ENCODE results near the gene IL15.
A peak's percentile ranks its signal among the peaks of the same experiment; 100 is the strongest.
"Not testable (repeated sequence)": the region's sequence is repeated elsewhere in the genome, so short reads cannot be mapped to it uniquely, and the experiment has no call there.

Gene IL15

DNA sequence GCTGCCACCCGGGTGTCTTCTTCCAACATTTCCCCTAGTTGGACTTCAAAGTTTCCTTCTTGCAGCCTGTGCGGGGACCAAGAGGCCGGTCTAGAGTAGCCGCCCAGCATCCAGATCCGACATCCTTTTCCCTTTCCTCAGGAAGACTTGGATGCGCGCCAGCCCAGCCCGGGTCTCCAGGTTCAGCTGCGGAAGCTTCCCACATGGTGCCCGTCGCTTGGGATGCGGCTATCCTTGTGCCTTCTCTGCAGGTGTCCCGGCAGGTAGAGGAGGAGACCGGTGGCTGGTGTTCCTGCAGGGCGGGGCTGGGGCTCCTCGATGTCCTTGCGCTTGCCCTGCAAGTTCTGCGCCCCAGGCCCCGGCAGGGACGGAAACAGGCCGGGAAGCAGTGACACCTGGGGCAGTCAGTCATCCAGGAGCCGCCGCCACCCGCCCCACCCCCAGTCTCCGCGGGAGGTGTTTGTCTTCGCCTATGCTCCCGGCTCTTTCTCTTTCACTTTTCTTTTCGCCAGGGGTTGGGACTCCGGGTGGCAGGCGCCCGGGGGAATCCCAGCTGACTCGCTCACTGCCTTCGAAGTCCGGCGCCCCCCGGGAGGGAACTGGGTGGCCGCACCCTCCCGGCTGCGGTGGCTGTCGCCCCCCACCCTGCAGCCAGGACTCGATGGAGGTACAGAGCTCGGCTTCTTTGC lies at the start of gene IL15:
Gene IL15 (plus strand): TSS at position 502 of the 689 bp plus-strand sequence. CDS start 82,882 bp downstream, outside the sequence.
- Histone ChIP-seq H3K9ac (ENCODE audit: low read length) (peak within 1 kb of the TSS; percentile 84), H3K9me3 (ENCODE audit: control insufficient read depth, low read length) (no peaks in the 10 kb centered on the region), H3K36me3 (ENCODE audit: control insufficient read depth, insufficient read depth, low read length) (no peaks in the 10 kb centered on the region), H3K4me3 (ENCODE audit: low read length) (peak within 1 kb of the TSS; percentile 71), H3K27me3 (ENCODE audit: control insufficient read depth, insufficient read depth, low read length) (no peaks in the 10 kb centered on the region), H3K4me1 (ENCODE audit: control insufficient read depth, insufficient read depth, low read length) (peaks cover 4% of the 10 kb centered on the region)

- H3K9me3 ChIP-seq (ENCODE audit: control insufficient read depth, low read length), result no peaks in the 10 kb centered on the region
- no peak overlapping the region for H3K9ac ChIP-seq (ENCODE audit: low read length)
- no peaks in the 10 kb centered on the region for H3K4me1 ChIP-seq (ENCODE audit: control insufficient read depth, insufficient read depth, low read length)
- H3K36me3 ChIP-seq (ENCODE audit: control insufficient read depth, insufficient read depth, low read length), result no peaks in the 10 kb centered on the region
- H3K4me3 ChIP-seq (ENCODE audit: low read length), result no peak overlapping the region
- no peaks in the 10 kb centered on the region for H3K27me3 ChIP-seq (ENCODE audit: control insufficient read depth, insufficient read depth, low read length)
These were observed 48.5 kb upstream of the IL15 start for GRCh38 chr4:141587897-141588296.

DNA sequence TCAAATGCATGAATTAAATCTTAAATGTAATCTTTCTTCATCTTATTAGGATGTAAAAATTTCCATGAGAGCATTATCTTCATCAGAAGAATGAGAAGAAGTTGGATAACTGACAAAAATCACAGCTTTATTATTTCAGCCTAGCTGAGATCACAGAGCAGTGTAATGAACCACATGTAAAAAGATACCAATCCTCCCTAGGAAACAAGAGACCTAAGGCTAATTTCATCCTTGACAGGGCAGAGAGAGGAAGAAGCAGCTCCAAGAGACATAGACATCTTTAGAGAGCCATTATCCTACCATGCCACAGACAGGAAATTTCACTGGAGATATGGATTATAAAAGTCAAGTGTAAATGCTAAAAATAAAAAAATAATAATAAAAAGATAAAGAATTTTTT lies 40.9 kb upstream of the IL15 start:
- H3K9me3 ChIP-seq (ENCODE audit: control insufficient read depth, low read length), result no peaks in the 10 kb centered on the region
- H3K4me1 ChIP-seq (ENCODE audit: control insufficient read depth, insufficient read depth, low read length), result no peaks in the 10 kb centered on the region
- H3K36me3 ChIP-seq (ENCODE audit: control insufficient read depth, insufficient read depth, low read length), result no peaks in the 10 kb centered on the region
- no peak overlapping the region for H3K9ac ChIP-seq (ENCODE audit: low read length)
- no peak overlapping the region for H3K4me3 ChIP-seq (ENCODE audit: low read length)
- H3K27me3 ChIP-seq (ENCODE audit: control insufficient read depth, insufficient read depth, low read length), result no peaks in the 10 kb centered on the region

- H3K27me3 ChIP-seq (ENCODE audit: control insufficient read depth, insufficient read depth, low read length), result no peaks in the 10 kb centered on the region
- H3K4me3 ChIP-seq (ENCODE audit: low read length), result no peak overlapping the region
- no peaks in the 10 kb centered on the region for H3K9me3 ChIP-seq (ENCODE audit: control insufficient read depth, low read length)
- no peaks in the 10 kb centered on the region for H3K4me1 ChIP-seq (ENCODE audit: control insufficient read depth, insufficient read depth, low read length)
- H3K36me3 ChIP-seq (ENCODE audit: control insufficient read depth, insufficient read depth, low read length), result no peaks in the 10 kb centered on the region
- no peak overlapping the region for H3K9ac ChIP-seq (ENCODE audit: low read length)
These were observed 36.5 kb upstream of the IL15 start for GRCh38 chr4:141599853-141600252.

DNA sequence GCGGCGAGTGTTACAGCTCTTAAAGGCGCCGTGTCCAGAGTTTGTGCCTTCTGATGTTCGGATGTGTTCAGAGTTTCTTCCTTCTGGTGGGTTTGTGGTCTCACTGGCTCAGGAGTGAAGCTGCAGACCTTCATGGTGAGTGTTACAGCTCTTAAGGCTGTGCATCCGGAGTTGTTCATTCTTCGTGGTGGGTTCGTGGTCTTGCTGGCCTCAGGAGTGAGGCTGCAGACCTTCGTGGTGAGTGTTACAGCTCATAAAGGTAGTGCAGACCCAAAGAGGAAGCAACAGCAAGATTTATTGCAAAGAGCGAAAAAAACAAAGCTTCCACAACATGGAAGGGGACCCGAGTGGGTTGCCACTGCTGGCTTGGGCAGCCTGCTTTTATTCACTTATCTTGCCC lies 31.7 kb upstream of the IL15 start:
- not testable (repeated sequence) for H3K9me3 ChIP-seq (ENCODE audit: control insufficient read depth, low read length); H3K27me3 ChIP-seq (ENCODE audit: control insufficient read depth, insufficient read depth, low read length); H3K4me1 ChIP-seq (ENCODE audit: control insufficient read depth, insufficient read depth, low read length); H3K4me3 ChIP-seq (ENCODE audit: low read length); H3K9ac ChIP-seq (ENCODE audit: low read length); H3K36me3 ChIP-seq (ENCODE audit: control insufficient read depth, insufficient read depth, low read length)

DNA sequence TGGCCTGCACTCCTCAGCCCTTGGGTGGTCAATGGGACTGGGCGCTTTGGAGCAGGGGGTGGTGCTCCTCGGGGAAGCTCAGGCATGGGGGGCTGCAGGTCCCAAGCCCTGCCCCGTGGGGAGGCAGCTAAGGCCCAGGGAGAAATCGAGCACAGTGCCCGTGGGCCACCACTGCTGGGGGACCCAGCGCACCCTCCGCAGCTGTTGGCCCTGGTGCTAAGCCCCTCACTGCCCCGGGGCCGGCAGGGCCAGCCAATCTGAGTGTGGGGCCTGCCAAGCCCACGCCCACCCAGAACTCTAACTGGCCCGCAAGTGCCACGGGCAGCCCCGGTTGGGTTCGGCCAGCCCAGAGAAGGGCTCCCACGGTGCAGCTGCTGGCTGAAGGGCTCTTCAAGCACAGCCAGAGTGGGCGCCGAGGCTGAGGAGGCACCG lies 30.9 kb upstream of the IL15 start:
- no peaks in the 10 kb centered on the region for H3K9me3 ChIP-seq (ENCODE audit: control insufficient read depth, low read length)
- no peak overlapping the region for H3K9ac ChIP-seq (ENCODE audit: low read length)
- H3K4me1 ChIP-seq (ENCODE audit: control insufficient read depth, insufficient read depth, low read length), result no peaks in the 10 kb centered on the region
- no peak overlapping the region for H3K4me3 ChIP-seq (ENCODE audit: low read length)
- H3K36me3 ChIP-seq (ENCODE audit: control insufficient read depth, insufficient read depth, low read length), result no peaks in the 10 kb centered on the region
- no peaks in the 10 kb centered on the region for H3K27me3 ChIP-seq (ENCODE audit: control insufficient read depth, insufficient read depth, low read length)

- H3K9ac ChIP-seq (ENCODE audit: low read length), result no peak overlapping the region
- no peaks in the 10 kb centered on the region for H3K27me3 ChIP-seq (ENCODE audit: control insufficient read depth, insufficient read depth, low read length)
- no peak overlapping the region for H3K4me3 ChIP-seq (ENCODE audit: low read length)
- H3K4me1 ChIP-seq (ENCODE audit: control insufficient read depth, insufficient read depth, low read length), result no peaks in the 10 kb centered on the region
- no peaks in the 10 kb centered on the region for H3K9me3 ChIP-seq (ENCODE audit: control insufficient read depth, low read length)
- H3K36me3 ChIP-seq (ENCODE audit: control insufficient read depth, insufficient read depth, low read length), result no peaks in the 10 kb centered on the region
These were observed 27.1 kb upstream of the IL15 start for GRCh38 chr4:141609243-141609642.

- Histone ChIP-seq H3K4me1 (ENCODE audit: control insufficient read depth, insufficient read depth, low read length) (no peaks in the 10 kb centered on the region), H3K27me3 (ENCODE audit: control insufficient read depth, insufficient read depth, low read length) (no peaks in the 10 kb centered on the region), H3K36me3 (ENCODE audit: control insufficient read depth, insufficient read depth, low read length) (no peaks in the 10 kb centered on the region), H3K9me3 (ENCODE audit: control insufficient read depth, low read length) (no peaks in the 10 kb centered on the region), H3K4me3 (ENCODE audit: low read length) (no peak overlapping the region), H3K9ac (ENCODE audit: low read length) (no peak overlapping the region)
These were observed 26.0 kb upstream of the IL15 start for GRCh38 chr4:141610365-141610764.

GRCh38 chr4:141614878-141615586 lies 21.4 kb upstream of the IL15 start:
- Histone ChIP-seq H3K9ac (ENCODE audit: low read length) (no peak overlapping the region), H3K4me3 (ENCODE audit: low read length) (no peak overlapping the region), H3K9me3 (ENCODE audit: control insufficient read depth, low read length) (no peaks in the 10 kb centered on the region), H3K4me1 (ENCODE audit: control insufficient read depth, insufficient read depth, low read length) (no peaks in the 10 kb centered on the region), H3K36me3 (ENCODE audit: control insufficient read depth, insufficient read depth, low read length) (no peaks in the 10 kb centered on the region), H3K27me3 (ENCODE audit: control insufficient read depth, insufficient read depth, low read length) (no peaks in the 10 kb centered on the region)

- not testable (repeated sequence) for H3K27me3 ChIP-seq (ENCODE audit: control insufficient read depth, insufficient read depth, low read length); H3K4me3 ChIP-seq (ENCODE audit: low read length); H3K4me1 ChIP-seq (ENCODE audit: control insufficient read depth, insufficient read depth, low read length); H3K36me3 ChIP-seq (ENCODE audit: control insufficient read depth, insufficient read depth, low read length); H3K9ac ChIP-seq (ENCODE audit: low read length); H3K9me3 ChIP-seq (ENCODE audit: control insufficient read depth, low read length)
These were observed 20.8 kb upstream of the IL15 start for GRCh38 chr4:141615587-141615918.

DNA sequence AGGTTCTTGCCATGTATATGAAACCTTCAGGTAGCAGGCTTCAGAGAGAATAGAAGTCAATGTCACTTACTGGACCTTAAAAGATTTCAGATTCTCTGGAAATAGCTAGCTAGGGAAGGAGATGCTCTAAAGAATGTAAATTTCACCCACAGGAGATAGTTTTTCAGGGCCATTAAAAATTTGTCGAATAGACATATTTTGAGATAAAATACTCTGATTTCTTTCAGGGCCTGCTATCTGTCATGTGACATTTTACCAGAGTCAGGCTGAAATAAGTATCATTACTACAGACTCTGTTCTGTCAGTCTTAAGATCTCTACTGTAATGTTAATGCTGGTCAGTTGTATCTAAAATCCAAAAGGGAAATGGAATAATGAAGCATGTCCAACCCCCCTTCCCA lies 15.7 kb upstream of the IL15 start:
- Histone ChIP-seq H3K4me3 (ENCODE audit: low read length) (no peak overlapping the region), H3K36me3 (ENCODE audit: control insufficient read depth, insufficient read depth, low read length) (no peaks in the 10 kb centered on the region), H3K9ac (ENCODE audit: low read length) (no peak overlapping the region), H3K4me1 (ENCODE audit: control insufficient read depth, insufficient read depth, low read length) (no peaks in the 10 kb centered on the region), H3K27me3 (ENCODE audit: control insufficient read depth, insufficient read depth, low read length) (no peaks in the 10 kb centered on the region), H3K9me3 (ENCODE audit: control insufficient read depth, low read length) (no peaks in the 10 kb centered on the region)

GRCh38 chr4:141625023-141625422 lies 11.4 kb upstream of the IL15 start:
- Histone ChIP-seq H3K4me1 (ENCODE audit: control insufficient read depth, insufficient read depth, low read length) (no peaks in the 10 kb centered on the region), H3K36me3 (ENCODE audit: control insufficient read depth, insufficient read depth, low read length) (no peaks in the 10 kb centered on the region), H3K9ac (ENCODE audit: low read length) (no peak overlapping the region)

More at GRCh38 chr4:141625023-141625422, 11.4 kb upstream of the IL15 start:
- H3K4me3 ChIP-seq (ENCODE audit: low read length), result no peak overlapping the region
- H3K9me3 ChIP-seq (ENCODE audit: control insufficient read depth, low read length), result no peaks in the 10 kb centered on the region
- no peaks in the 10 kb centered on the region for H3K27me3 ChIP-seq (ENCODE audit: control insufficient read depth, insufficient read depth, low read length)
